Nephron progenitor cell (in vitro differentiated cells): Measurements from ENCODE around the gene BAHCC1.

Source experiments
- DNase-seq: peaks from one replicate; pipeline ENCODE4 v3.0.0; 2021
- H3K27ac Mint-ChIP-seq: 2 replicates; pipeline ENCODE4 v1.8.0; 2021; ENCODE audit warnings: mild to moderate bottlenecking, moderate library complexity, mixed read lengths
- H3K27me3 Mint-ChIP-seq: 2 replicates; pipeline ENCODE4 v1.8.0; 2021; ENCODE audit warnings: mild to moderate bottlenecking, low read depth, mixed read lengths; ENCODE audit not compliant: poor library complexity
- H3K36me3 Mint-ChIP-seq: 2 replicates; pipeline ENCODE4 v1.8.0; 2021; ENCODE audit warnings: low read depth, mixed read lengths
- H3K4me1 Mint-ChIP-seq: 2 replicates; pipeline ENCODE4 v1.8.0; 2021; ENCODE audit warnings: mixed read lengths
- H3K4me3 Mint-ChIP-seq: 2 replicates; pipeline ENCODE4 v1.8.0; 2021; ENCODE audit warnings: mild to moderate bottlenecking, moderate library complexity, mixed read lengths
- H3K9me3 Mint-ChIP-seq: 2 replicates; pipeline ENCODE4 v1.8.0; 2021; ENCODE audit warnings: mild to moderate bottlenecking, moderate library complexity, mixed read lengths
- CTCF ChIP-seq: fragments of 200-600 bp; sonication (generic); IDR thresholded peaks from 2 replicates; pipeline ENCODE4 v1.5.0; 2021; ENCODE audit warnings: antibody characterized with exemption

Gene BAHCC1

DNA sequence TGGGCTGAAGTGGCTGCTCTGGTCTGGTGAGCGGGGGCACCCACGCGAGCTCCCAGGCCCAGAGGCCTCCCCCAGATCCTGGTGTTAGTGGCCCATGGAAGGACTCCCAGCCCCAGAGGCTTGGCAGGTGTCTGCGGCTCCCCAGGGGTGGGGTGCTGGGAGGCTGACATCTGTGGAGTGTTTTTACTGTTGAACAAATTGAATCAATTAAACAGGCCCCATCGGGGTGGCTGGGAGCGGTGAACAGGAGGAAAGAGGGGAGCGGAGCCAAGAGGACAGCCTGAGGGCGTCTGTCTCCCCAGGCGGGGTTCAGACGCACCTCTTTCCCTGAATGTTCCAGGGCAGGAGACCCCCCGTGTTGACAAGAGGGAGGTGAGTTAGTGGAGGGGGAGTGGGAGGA lies 87.4 kb downstream of the BAHCC1 start:
- H3K36me3 Mint-ChIP-seq, result peaks cover 4% of the 10 kb centered on the region
- peaks cover 3% of the 10 kb centered on the region for H3K9me3 Mint-ChIP-seq
- H3K27me3 Mint-ChIP-seq, result peaks cover 23% of the 10 kb centered on the region
- H3K4me1 Mint-ChIP-seq, result peaks cover 54% of the 10 kb centered on the region
- H3K4me3 Mint-ChIP-seq, result peak overlapping the region; percentile 69
- TF ChIP-seq CTCF, result no peak
- no peak for DNase-seq
- H3K27ac Mint-ChIP-seq, result peak overlapping the region; percentile 47

- Mint-ChIP-seq H3K27ac (peak overlapping the region; percentile 47), H3K36me3 (no peaks in the 10 kb centered on the region), H3K4me3 (peak overlapping the region; percentile 69), H3K4me1 (peaks cover 49% of the 10 kb centered on the region), H3K27me3 (peaks cover 23% of the 10 kb centered on the region), H3K9me3 (peaks cover 3% of the 10 kb centered on the region)
- peak; percentile 68 for DNase-seq
- TF ChIP-seq CTCF, result no peak
Measured at GRCh38 chr17:81483085-81483861, 88.0 kb downstream of the BAHCC1 start.

DNA sequence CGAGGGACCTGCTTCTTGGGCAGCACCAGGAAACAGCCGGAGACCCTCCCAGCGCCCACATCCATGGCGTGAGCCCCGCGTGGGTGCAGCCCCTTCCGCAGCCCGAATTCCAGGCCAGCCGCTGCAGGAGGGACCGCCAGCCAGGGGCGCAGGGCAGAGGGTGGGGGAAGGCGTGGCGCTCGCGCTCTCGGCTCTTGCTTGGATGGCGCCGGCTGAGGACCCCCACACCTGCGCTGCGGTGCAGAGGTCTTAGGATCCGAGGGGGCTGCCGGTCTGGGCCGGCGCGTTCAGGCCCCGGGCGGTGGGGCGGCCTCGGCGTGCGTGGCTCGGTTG lies 88.6 kb downstream of the BAHCC1 start:
- no peak for TF ChIP-seq CTCF
- Mint-ChIP-seq H3K4me1 (peaks cover 49% of the 10 kb centered on the region), H3K27me3 (peaks cover 21% of the 10 kb centered on the region), H3K9me3 (peaks cover 3% of the 10 kb centered on the region), H3K27ac (no peak overlapping the region), H3K36me3 (no peaks in the 10 kb centered on the region), H3K4me3 (peak overlapping the region; percentile 69)
- DNase-seq, result peak; percentile 48

DNA sequence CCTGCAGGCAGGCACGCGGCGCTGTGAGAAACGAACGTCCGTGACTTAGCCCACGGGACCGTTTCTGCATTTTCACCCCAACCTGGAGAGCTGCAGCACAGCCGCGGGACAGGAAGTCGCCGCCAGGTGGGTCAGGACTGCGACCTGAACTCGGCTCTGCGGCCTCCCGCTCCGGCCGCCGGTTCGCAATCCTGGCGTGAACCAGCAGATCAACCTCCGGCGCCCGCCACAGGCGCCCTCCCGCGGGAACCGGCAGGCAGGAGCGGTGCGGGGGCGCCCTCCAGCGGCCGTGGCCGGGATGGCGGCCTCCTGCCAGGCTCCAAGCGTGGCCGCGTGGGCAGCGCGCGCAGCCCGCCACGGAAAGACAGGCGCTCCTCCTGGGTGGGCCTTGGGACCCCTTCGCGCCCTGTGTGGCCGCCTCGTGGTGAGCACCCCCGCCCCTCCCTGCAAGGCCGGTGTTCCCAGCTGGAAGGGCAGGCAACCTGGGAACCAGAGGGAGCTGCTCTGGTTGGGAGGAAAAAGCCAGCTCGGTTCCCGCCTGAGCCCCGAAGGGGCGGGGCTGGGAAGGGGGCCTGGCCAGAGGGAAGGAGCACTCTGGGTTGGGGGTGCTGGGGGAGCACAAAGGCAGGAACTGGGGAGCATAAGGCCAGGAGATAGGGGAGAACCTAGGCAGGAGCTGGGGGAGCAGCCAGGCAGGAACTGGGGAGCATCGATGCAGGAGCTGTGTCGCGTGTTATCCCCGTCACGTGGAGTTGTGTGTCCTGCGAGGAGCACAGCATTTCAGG lies 89.1 kb downstream of the BAHCC1 start:
- peak; percentile 94 for TF ChIP-seq CTCF
- Mint-ChIP-seq H3K9me3 (peaks cover 3% of the 10 kb centered on the region), H3K4me1 (peaks cover 52% of the 10 kb centered on the region), H3K27ac (no peak overlapping the region), H3K36me3 (no peaks in the 10 kb centered on the region), H3K27me3 (peaks cover 17% of the 10 kb centered on the region), H3K4me3 (no peak overlapping the region)
- peak; percentile 92 for DNase-seq

- H3K27me3 Mint-ChIP-seq, result peaks cover 8% of the 10 kb centered on the region
- H3K27ac Mint-ChIP-seq, result no peak overlapping the region
- DNase-seq, result no peak
- no peaks in the 10 kb centered on the region for H3K9me3 Mint-ChIP-seq
- H3K4me1 Mint-ChIP-seq, result peaks cover 56% of the 10 kb centered on the region
- H3K4me3 Mint-ChIP-seq, result peak overlapping the region; percentile 3
- H3K36me3 Mint-ChIP-seq, result no peaks in the 10 kb centered on the region
- no peak for TF ChIP-seq CTCF
Measured at GRCh38 chr17:81486199-81486810, 91.0 kb downstream of the BAHCC1 start.
